Measurements from ENCODE around the gene MAP1S. TPM values are rescaled to one million over a fixed set of nuclear protein-coding genes. Genes with fewer than 3 reads are reported as not detected.

Gene MAP1S
- total and polyA plus RNA-seq, 2 of the 8 experiments (the other 6 are each of a cell fraction or from before 2014, with no cell fraction given): 66.7 to 115 TPM

DNA sequence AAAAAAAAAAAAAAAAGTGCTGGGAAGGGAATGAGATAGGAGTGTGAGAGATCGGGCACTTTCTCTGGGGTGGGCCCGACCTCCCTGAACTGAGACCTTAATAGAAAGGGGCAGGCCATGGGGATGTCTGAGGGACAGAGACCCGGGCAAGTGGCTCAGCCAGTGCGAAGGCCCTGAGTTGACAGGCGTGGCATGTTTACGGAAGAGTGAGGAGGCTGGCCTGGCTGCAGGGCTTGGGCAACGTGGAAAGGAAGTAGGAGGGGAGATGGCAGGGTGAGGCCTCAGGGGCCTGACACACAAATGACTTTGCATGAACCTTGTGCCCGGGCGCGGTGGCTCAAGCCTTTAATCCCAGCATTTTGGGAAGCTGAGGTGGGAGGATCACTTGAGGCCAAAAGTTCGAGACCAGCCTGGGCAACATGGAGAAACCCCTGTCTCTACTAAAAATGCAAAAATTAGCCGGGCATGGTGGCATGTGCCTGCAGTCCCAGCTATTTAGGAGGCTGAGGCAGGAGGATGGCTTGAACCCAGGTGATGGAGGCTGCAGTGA, 45.9 kb downstream of the MAP1S start:
- H3K4me2 ChIP-seq (ENCODE audit: insufficient read depth in 1 of 2, low read depth in 2 of 2, low read length in 2 of 2): no peak overlapping the region
- WGBS, 2 experiments (ENCODE audit: extremely low coverage in 1 of 2, insufficient coverage in 1 of 2, insufficient read length in 1 of 2, insufficient replicate concordance in 2 of 2, low coverage in 1 of 2, low lambda C conversion rate in 2 of 2, missing lambda C conversion rate in 1 of 2): 93% methylated on average over 10 of the region's 12 CpGs; no CpG with 5 or more reads in 1 of the 2 experiments
- no peaks in the 10 kb centered on the region for H3K79me1 ChIP-seq (ENCODE audit: low read depth, low read length)
- H2AK5ac ChIP-seq (ENCODE audit: low read depth, low read length): no peak overlapping the region
- H2BK15ac ChIP-seq (ENCODE audit: low read length): no peak overlapping the region
- no peak overlapping the region for H3K14ac ChIP-seq (ENCODE audit: insufficient read length)
- H4K5ac ChIP-seq (ENCODE audit: insufficient read length, low read depth, low read length): no peak overlapping the region
- H4K20me1 ChIP-seq (replicated peaks in 1 of 2; ENCODE audit: control insufficient read depth in 1 of 2, insufficient read depth in 2 of 2, low read length in 2 of 2): no peaks in the 10 kb centered on the region
- no peak overlapping the region for H3K56ac ChIP-seq (replicated peaks; ENCODE audit: insufficient read length, low read depth, low read length)
- no peaks in the 10 kb centered on the region for H3K27me3 ChIP-seq (replicated peaks in 1 of 4; ENCODE audit: control insufficient read depth in 3 of 4, extremely low read depth in 1 of 4, insufficient read depth in 3 of 4, low read length in 3 of 4)
- peaks cover 0 to 2% (median 0%) of the 10 kb centered on the region in 4 experiments; a peak in 1 of 8 replicates for H3K36me3 ChIP-seq (ENCODE audit: control insufficient read depth in 2 of 4, insufficient read depth in 4 of 4, low read length in 3 of 4)
- H3K23ac ChIP-seq (ENCODE audit: insufficient read length): no peak overlapping the region
- H4K91ac ChIP-seq (replicated peaks; ENCODE audit: insufficient read length, low read length): no peak overlapping the region
- H2BK120ac ChIP-seq (replicated peaks; ENCODE audit: low read depth, low read length): no peak overlapping the region
- H2BK20ac ChIP-seq (ENCODE audit: low read length): no peak overlapping the region
- no peak overlapping the region for H2BK12ac ChIP-seq (ENCODE audit: low read depth, low read length)
- H2AFZ ChIP-seq (ENCODE audit: low read length): no peak overlapping the region
- no peak overlapping the region for H3K9ac ChIP-seq (replicated peaks in 1 of 4; ENCODE audit: extremely low read depth in 1 of 4, low read depth in 3 of 4, low read length in 3 of 4)
- no peak overlapping the region for H3K27ac ChIP-seq (ENCODE audit: low read depth, low read length)
- H4K8ac ChIP-seq (ENCODE audit: extremely low read depth, insufficient read depth, low read length): no peak overlapping the region
- FAIRE-seq (no peak), DNase-seq (ENCODE audit: low read depth in 1 of 2, low spot score in 2 of 2) (no peak)
- H3K23me2 ChIP-seq (ENCODE audit: low read depth, low read length): no peaks in the 10 kb centered on the region
- H3K9me3 ChIP-seq (ENCODE audit: insufficient read depth in 2 of 2, low read depth in 1 of 2, low read length in 1 of 2): no peaks in the 10 kb centered on the region
- H3K18ac ChIP-seq (ENCODE audit: extremely low read depth, low read length): no peak overlapping the region
- H3K4me3 ChIP-seq (ENCODE audit: extremely low read depth in 1 of 4, insufficient read depth in 2 of 4, low read depth in 3 of 4, low read length in 4 of 4): no peak overlapping the region
- CTCF ChIA-PET (ENCODE audit: partially characterized antibody): interaction anchor here (0.6 to 5.2 kb wide), 5 partner anchors 10 to 62 kb away, joined by 3 to 39 read pairs (median 23); no protein-coding TSS in a partner anchor
- H2BK5ac ChIP-seq (ENCODE audit: low read depth, low read length): no peak overlapping the region
- H3K4me1 ChIP-seq (replicated peaks in 1 of 4; ENCODE audit: control insufficient read depth in 3 of 4, insufficient read depth in 4 of 4, low read length in 3 of 4): peaks cover 0 to 2% (median 0%) of the 10 kb centered on the region in 4 experiments; a peak in 3 of 7 replicates
- H3K79me2 ChIP-seq (ENCODE audit: control insufficient read depth in 1 of 2, insufficient read depth in 2 of 2, low read length in 2 of 2): no peaks in the 10 kb centered on the region
- H3K4ac ChIP-seq (replicated peaks; ENCODE audit: insufficient read length, low read depth, low read length): no peak overlapping the region
- POLR2A ChIA-PET (ENCODE audit: partially characterized antibody): no interaction called here
- no peak for TF ChIP-seq SP2 (IDR thresholded peaks at IDR 0.05; ENCODE audit: low read length)
- TF ChIP-seq SUZ12 (IDR thresholded peaks at IDR 0.05; ENCODE audit: low read length): no peak
- no peak for TF ChIP-seq NANOG (IDR thresholded peaks at IDR 0.05; ENCODE audit: insufficient read depth, low read depth, low read length, poor library complexity, severe bottlenecking)
- TF ChIP-seq TCF12 (IDR thresholded peaks at IDR 0.05; ENCODE audit: low read depth, low read length): no peak
- TF ChIP-seq, protein P1, sequence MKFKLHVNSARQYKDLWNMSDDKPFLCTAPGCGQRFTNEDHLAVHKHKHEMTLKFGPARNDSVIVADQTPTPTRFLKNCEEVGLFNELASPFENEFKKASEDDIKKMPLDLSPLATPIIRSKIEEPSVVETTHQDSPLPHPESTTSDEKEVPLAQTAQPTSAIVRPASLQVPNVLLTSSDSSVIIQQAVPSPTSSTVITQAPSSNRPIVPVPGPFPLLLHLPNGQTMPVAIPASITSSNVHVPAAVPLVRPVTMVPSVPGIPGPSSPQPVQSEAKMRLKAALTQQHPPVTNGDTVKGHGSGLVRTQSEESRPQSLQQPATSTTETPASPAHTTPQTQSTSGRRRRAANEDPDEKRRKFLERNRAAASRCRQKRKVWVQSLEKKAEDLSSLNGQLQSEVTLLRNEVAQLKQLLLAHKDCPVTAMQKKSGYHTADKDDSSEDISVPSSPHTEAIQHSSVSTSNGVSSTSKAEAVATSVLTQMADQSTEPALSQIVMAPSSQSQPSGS (IDR thresholded peaks at IDR 0.05; ENCODE audit: low read length): no peak
- no peak for TF ChIP-seq NRF1 (IDR thresholded peaks at IDR 0.05; ENCODE audit: low read depth, low read length)
- TF ChIP-seq FOSL1 (IDR thresholded peaks at IDR 0.05; ENCODE audit: insufficient read depth, low read depth, low read length): no peak
- TF ChIP-seq POLR2AphosphoS5 (IDR thresholded peaks at IDR 0.05; ENCODE audit: low read depth, low read length): no peak
- TF ChIP-seq RNF2 (IDR thresholded peaks at IDR 0.05; ENCODE audit: borderline replicate concordance, low read depth, low read length, missing control alignments, poor library complexity, severe bottlenecking): no peak
